GM19324 (cell line): ENCODE results near the gene HOXA9.

Experiments
- ATAC-seq: cut with Tn5 transposase; IDR thresholded peaks from one replicate; pipeline ENCODE4 v1.9.1; 2021; ENCODE audit warnings: mild to moderate bottlenecking, moderate library complexity; ENCODE audit not compliant: unreplicated experiment, low FRiP score

The HOXA9 gene

DNA sequence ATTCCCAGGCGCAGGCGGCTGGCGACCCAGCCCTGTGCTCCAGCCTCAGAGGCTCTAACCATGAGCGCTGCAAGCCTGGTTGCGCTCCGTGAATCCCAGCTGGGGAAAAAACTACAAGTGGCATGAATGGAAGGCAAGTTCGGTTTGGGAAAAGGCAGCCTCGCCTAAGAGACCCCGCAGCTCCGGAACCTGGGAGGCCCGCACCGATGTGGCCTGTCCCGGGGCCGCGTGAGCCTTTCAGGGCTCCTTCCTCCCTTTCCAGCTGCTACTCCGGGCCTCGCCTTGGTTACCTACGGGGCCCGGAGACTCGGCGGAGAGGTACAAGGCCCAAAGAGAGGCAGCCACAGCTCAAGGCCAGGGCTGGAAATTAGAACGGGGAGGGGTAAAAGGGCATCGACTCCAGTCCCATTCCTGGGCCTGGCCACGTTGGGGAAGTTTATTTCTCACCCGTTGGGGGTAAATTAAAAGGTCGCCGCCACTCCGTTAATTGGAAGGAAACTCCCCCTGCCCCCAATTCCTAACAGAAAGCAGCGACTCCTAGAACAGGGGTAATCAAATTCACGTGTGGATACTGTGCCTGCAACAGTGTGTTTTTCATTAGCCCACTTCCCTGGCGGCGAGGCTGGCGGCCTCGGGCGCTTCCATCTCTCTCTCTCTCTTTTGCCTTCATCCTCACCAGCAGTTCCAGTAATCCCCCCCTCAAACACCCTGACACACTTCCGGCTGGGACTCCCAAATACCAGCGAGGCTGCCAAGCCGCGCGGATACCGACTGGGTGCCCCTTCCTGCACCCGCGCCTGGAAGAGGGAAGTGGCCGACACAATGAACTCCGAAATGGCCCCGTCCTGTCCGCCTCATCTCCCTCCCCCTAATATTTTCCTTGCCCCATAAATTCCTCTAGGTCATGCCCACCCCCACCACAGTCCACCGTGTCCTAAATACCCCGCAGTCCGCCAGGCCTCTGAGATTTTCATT is 1.5 kb upstream of the HOXA9 start:
- no peak for ATAC-seq

DNA sequence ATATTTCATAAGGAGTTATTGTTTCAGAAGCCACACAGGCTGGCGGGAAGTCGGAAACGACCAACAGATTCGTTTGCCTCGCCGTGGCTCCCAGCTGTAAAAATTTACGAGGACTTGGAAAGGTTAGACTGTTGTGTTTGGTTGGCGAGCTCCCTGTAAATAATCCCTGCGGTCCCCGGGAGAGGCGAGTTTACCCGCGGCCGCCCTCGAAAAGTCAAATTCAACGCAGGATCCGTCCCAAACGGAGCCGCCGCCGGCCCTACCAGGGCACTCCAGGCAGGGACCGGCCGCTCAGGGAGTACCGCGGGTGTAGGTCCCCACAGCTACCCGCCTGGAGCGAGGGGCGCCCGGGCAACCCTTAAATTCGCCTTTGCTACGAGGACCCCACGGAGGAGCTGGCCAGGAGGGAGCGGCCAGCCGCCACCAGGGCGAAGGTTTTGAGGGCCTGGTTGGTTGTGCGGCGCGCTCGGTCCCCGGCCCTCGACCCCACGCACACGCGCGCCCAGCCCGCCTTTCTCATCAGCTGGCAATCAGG is 726 bp upstream of the HOXA9 start:
- ATAC-seq = no peak

DNA sequence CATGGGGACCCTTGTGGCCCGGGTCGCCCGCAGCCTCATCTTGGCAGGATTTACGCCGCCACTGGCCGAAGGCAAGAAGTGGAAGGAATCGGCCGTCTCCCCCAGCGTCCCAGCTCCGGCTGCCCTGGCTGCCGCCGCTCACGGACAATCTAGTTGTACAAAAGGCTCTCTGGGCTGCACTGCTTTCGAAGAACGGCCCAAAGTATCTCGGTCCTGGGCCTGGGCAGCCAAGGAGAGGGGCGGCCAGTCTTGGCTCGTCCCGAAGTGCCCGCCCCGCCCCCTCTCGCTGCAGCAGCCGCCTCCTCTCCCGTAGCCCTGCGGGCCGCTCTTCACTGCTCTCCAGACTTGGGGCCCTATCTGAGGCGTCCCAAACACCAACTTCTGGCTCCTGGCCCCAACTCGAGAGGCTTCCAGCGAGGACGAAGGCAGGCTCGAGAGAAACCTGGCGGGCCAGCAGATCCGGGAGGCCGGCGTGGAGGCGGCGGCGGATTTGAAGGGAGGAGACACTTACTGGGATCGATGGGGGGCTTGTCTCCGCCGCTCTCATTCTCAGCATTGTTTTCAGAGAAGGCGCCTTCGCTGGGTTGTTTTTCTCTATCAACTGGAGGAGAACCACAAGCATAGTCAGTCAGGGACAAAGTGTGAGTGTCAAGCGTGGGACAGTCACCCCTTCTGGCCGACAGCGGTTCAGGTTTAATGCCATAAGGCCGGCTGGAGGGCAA is 809 bp downstream of the HOXA9 start:
- ATAC-seq = no peak

DNA sequence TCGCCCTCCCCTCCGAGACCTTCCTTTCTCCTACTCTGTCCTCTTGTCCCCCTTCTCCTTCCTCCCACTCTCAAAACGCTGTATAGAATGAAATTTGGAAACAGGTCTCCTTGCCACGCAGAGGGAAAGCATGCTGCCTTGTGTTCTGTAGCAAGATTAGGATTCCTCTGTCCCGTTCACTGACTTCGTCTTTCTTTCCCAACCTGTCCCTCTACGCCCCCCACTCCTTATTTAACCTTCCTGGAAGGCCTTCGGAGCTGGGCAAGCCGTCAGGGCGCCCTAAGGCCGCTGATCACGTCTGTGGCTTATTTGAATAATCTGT is 1.3 kb downstream of the HOXA9 start:
- no peak for ATAC-seq

DNA sequence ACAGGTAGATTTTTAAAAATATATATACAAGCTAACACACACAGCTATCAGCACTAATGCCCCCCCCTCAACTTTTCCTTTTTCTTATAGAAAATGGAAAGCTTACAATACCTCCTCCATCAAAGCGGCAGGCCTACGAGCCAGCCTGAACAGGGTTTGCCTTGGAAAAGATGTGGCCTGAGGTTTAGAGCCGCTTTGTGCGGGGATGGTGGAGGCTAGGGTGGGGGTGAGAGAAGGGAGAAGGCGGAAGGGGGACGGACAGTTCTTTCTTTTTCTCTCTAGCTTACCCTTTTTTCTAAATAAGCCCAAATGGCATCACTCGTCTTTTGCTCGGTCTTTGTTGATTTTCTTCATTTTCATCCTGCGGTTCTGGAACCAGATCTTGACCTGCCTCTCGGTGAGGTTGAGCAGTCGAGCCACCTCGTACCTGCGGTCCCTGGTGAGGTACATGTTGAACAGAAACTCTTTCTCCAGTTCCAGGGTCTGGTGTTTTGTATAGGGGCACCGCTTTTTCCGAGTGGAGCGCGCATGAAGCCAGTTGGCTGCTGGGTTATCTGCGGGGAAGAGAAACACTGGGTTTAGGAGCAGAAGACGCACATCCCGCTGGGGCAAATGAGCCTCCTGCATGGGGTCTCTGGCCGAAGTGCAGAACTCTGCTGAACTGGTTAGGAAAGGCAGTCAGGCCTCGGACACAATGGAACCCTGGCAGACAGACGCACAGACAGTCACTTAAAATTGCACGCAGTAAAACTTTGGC is 1.9 kb downstream of the HOXA9 start:
- ATAC-seq = no peak

DNA sequence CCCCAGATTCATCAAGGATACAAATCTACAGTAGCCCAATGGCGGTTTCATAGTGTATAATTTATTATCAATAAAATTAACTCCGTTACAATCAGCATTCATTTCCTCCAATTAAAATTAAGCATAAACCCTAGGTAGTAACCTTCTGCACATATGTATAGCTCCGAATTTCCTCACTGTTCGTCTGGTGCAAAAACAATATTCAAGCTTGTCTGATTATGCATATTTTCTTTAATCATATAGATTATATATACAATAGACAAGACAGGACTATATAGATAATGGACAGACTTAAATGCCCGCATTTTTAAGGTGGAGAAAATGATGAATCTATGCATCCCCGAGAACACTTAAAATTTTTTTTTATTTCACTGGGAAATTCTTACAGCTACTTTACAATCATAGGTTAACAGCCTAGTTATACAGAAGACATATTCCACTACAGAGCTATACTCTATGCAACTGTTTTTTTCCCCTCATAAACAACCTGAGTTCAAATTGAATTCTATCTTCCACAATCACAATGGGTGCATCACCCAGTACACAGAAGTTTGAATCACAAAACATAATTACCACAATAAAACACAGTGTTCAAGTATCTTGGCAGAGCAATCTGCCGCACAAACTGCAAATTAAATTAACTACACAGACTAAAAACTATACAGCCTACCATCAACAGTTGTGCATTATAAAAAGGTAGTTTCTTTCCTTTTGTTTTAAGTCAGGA is 2.6 kb downstream of the HOXA9 start:
- ATAC-seq = no peak

DNA sequence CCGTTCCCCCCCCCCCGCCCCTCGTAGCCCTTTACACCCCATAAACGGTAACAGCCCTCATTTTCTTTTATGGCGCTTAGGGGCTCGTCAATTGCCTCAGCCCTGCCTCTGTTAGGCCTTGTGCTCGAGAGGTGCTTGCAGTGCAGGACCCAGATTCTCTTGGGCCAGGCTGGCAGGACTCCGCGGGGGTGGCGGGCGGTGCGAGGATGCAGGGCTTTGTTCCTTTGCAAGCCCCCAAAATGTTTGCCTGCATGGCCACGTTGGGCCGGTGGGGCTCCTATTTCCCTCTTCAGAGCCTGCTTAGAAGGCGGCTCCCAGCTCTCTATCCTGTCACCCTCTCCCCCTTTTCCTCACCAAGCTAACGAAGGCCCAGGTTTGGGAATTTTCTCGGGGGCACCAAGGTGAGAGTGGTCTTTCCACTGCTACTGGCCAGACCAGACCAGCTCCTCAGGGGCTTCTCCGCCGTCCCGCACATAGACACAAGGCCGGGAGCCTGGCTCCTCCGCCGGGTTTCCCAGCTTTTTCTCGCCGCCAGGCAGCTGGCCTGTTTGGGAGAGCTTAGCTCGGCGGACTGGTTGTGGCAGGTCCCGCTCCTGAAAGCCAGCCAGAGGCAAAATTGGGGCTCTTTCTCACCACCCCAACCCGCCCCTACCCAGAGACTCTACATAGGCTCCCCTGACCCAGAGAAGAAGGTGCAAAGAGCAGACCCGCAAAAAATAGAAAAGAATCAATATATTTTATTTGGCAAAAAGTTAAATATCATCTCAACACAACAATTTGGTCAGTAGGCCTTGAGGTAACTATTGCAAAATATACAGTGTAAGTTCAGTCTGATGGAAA is 3.4 kb downstream of the HOXA9 start:
- no peak for ATAC-seq

DNA sequence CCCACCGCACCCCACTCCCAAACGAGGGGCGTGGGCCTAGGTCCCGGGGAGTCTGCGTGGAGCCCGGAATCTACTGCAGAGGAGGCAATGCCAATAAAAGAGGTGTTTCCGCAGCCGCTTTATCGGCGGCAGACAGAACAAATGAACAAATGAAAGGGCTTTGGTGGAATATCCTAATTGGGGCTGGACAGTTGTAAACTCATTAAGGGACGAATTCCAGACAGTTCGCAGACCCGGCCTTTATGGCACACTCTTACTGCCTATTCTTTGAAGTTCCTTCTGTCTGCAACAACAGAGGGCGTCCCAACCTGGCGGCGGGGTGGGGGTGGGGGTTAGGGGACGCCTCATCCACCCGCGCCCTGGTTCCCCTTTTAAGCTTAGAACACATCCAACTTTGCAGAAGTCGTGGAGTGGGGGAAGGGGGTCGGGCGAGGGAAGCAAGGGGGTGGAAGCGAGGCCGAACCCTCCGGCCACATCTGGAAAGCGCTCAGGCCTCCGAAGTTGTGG is 4.1 kb downstream of the HOXA9 start:
- ATAC-seq = no peak

DNA sequence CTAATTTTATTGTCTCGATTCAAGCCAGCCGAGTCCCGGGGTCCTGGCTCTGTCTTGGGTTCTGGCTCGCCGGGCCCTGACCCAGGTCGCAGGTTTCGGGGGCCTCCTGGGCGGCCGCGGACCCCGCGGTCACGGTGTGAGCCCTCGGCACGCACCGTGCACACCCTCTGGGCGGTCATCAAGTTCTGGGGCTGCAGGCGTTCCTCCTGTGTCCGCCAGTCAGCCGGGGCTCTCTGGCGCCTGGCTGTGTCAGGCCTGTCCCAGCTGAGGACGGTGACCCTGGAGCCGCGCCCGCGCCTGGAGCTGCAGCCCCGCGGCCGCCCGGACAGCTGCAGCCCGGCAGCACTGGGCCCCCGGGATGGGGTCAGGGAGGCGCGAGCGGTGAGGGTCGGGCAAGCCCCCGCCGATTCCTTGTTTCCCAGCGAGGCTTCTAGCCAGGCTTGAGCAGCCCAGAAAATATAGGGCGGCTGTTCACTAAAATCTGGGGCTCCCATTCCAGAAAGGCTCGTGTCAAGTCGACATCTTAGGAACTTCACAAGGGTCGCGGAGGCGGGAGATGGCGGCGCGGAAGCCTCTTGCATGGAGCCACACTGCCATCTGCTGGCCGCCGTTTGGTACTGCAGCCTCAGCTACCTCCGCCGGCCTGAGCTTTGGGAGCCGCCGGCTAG is 4.7 kb downstream of the HOXA9 start:
- peak; percentile 60 for ATAC-seq

DNA sequence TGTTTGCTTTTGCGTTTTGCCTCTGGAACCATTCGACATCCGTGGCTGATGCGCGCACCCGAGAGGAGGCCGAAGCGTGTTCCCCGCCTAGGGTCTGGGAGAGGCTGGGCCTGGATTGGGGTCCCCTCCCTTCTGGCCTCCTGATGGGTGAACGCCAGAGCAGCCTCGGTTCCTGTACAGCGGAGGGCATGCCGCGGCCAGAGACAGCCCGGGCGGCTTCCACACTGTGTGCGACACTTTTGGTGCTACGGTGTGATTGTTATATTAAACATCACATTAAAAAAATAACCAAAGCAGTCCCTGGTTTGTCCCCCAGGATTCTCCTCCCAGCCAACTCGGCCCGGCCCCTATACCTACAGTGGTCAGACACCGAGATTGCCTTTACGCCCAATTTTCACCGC is 5.2 kb downstream of the HOXA9 start:
- ATAC-seq = peak; percentile 37

DNA sequence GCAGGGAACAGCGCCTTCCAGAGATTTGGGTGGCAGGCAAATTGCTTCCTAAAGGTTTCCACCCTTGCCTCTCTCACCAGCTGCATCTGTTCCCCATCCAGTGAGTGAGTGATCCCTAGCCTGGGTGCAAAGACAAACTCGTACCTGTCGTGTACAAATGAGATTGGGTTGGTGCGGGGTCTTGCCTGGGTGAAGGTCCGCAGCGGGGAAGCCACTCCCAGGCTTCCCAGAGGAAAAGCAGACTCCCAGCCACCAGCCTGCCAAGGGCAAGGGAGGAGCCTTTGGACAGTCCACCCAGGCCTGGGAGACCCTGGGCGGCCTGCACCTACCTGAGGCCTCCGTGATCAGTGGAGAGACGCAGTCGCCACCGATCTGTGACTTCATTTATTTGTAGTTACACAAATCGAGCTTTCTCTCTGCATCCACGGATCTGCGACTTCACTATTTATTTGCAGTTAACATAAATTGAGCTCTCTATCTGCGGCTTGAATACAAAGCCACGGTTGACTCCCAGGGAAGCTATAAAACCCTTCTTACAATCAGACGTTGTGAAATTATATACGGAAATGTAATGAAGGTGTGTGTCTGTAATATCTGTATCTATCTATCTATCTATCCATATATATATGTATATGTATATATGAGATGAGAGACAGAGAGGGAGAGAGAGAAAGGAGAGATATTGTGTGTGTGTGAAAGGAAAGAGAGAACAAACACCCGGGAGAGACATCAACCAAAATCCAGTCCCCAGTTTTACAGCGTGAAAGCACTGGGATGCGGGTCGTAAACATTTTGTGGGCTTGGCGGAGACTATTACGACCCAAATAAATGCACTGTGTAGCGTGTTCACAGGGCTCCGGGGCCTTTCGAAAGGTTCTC is 5.8 kb downstream of the HOXA9 start:
- no peak for ATAC-seq

DNA sequence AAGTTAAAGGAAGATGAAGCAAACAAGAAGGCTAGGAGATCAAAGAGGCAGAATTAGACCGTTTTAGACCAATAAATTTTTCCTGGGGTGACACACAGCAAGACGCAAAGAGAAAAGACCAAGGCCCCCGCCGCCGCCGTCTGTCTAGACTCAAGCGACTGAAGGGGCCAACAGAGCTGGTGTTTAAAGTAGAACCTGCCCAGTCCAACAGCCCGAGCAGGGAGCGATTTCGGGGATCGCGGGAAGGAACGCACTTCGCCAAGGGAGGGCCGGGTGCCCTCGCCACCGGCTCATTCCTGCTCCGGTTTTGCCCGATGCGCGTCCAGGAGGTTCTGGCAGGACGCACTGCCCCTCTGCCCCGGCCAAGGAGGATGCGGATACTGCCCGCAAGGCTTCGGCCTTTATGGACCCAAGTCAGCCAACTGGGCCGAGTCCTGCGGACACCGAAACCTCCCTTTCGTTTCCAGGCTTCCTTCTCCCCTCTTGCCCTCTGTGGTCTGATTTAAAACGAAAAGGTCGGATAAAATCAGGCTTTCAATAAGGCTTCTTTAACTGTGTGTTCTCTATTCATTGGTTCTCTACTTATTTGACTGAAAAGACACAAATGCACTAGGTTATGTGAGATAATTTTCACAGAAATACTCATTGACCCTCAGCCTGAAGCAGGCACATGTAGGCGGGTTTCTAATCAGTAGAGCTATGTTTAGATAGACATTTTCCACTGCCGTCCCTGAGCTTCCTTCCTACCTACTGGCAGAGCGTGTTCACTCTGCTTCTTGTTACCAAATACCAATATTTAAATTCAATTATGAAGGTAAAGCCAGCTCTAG is 6.7 kb downstream of the HOXA9 start:
- no peak for ATAC-seq

DNA sequence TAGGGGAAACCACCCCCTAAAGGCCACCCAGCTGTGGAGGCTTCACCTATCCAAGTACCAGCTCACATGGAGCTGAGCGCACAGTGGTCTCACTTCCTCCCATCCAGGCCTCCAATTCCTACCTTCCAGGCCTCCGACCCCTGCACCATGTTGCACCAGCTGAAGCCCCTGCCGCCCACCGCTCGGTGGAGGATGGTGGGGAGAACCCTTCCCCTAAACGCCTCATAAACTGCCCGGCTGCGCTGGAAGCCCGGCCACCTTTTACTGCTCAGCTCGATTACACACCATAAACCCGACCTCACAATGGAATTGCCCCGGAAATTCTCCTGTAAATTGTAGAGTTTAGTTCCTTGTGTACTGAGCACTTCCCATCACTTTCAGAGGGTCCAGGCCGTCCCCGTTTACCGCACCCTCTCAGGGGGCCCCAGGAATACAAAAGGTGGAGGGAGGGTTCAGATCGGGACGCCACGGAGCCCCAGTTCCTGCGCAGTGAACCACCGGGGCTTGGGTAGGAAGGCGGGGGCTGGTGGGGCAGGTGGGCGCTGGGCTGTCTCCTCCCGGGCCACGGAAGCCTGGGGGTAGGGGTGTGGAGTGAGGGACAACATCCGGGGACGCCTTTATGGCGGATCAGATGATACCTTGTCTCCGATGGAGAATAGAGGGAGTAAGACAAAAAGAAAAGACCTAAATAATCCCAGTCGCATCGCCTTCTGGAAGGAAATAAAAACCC is 7.5 kb downstream of the HOXA9 start:
- no peak for ATAC-seq

DNA sequence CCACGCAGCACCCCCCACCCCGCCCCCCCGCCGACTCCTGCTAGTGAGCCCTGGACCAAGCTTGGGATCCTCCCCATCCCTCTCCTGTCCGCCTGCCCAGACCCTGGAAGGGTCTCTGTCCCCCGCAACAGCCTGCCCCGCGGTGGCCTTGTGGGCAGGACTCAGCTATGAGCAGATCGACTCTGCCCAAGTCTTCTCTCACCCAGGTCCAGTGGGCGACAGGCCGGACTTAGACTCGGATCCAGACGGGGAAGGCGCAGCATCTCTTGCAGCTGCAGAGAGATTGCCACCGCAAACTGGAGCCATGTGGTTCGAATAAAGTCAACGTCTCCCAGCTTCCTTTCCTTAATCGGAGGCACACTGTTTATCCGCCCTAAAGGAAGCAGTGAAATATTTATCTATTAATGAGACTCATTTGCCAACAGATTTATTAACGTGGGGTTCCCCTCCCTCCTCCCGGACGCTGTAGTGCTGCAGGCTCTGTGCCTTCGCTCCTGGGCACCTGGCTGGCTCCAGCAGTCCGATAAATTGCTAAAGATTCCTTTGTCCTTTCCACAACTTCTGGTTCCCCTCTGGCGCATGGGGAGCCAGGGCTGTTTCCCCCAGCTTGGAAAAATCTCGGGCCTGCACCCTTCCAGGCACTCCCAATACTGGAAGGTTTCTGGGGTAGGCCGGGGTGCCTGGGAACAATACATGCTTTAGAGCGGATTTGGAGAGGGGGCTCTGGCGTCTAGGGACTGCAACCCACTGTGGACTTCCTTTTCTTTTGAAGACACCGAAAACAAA is 8.2 kb downstream of the HOXA9 start:
- no peak for ATAC-seq

DNA sequence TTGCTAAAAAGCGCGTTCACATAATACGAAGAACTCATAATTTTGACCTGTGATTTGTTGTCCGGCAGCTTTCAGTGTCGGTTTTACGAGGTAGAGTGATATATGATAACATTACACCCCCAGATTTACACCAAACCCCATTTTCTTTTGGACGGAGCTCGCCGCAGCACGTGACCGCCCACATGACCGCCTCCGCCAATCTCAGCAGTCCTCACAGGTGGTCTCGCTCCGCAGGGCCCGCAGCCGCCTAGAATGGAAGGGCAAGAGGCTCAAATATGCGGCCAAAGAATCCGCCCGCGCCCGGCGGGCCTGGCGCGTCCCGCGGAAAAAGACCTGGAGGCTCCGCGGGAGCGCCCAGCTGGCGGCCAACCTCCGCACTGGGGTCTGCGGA is 8.8 kb downstream of the HOXA9 start, which contains the start of gene HOXA7:
TSS of gene HOXA7 (minus strand) at position 168 of the 391 bp plus-strand sequence. CDS start at position 38, 130 bp downstream.
- ATAC-seq = no peak
